ENCODE results near the gene PRKAB1. TPM values are rescaled to one million over a fixed set of nuclear protein-coding genes. Genes with fewer than 3 reads are reported as not detected.

PRKAB1 gene
- total RNA-seq, 1 experiment from 2014 or later, result 42.2 TPM

DNA sequence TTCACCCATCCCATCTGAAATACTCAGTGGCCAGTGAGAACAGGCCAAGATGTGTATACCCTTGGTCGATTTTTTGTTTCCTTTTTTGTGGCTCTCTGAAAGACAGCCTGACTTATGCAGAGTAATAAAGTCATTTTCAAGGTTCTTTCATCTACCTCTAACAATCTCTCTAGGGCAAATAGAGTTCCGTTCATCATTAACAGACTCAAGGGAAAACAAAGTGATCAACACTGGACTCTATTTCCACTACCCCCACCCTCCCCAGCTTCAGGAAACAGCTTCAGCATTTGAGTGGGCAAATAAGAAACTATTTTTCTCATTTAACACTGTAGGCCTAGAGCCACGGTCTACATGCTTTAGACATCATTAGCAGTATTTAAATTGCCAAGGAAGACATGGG lies 15.9 kb downstream of the PRKAB1 start:
- H3K18ac ChIP-seq (ENCODE audit: insufficient read length, low read depth, low read length), result no peak overlapping the region
- H4K8ac ChIP-seq (replicated peaks; ENCODE audit: insufficient read length, low read depth, low read length), result no peak overlapping the region
- no peak overlapping the region for H2BK120ac ChIP-seq (ENCODE audit: low read depth, low read length, poor library complexity, severe bottlenecking)
- no CpG with 5 or more reads among the region's 3 CpGs for WGBS (ENCODE audit: extremely low coverage, insufficient read length, low lambda C conversion rate)
- no peak overlapping the region for H4K91ac ChIP-seq (ENCODE audit: insufficient read length, low read depth, low read length)
- Mint-ChIP-seq H3K27ac (no peak overlapping the region), H3K4me3 (no peak overlapping the region), H3K9me3 (peaks cover 0 to 2% of the 10 kb centered on the region in 2 experiments; a peak in 1 of 5 replicates), H3K36me3 (ENCODE audit: insufficient read depth in 1 of 3, low read depth in 3 of 3) (peaks cover 19 to 61% (median 48%) of the 10 kb centered on the region in 3 experiments; a peak in 6 of 7 replicates), H3K27me3 (ENCODE audit: low read depth) (no peaks in the 10 kb centered on the region), H3K4me1 (peaks cover 17 to 24% of the 10 kb centered on the region in 2 experiments)
- no peak overlapping the region for H3K4me2 ChIP-seq (ENCODE audit: insufficient read depth, insufficient read length, low read length)
- no peak overlapping the region for H3K56ac ChIP-seq (ENCODE audit: insufficient read length, low read depth, low read length)
- no peaks in the 10 kb centered on the region for H3K4me1 ChIP-seq (ENCODE audit: insufficient read depth, low read length)
- H3K27ac ChIP-seq (ENCODE audit: insufficient read length, low read depth, low read length), result no peak overlapping the region
- no peak overlapping the region for H2BK15ac ChIP-seq (ENCODE audit: low read depth, low read length)
- H3K23ac ChIP-seq (ENCODE audit: insufficient read length, low read depth, low read length), result no peak overlapping the region
- H4K5ac ChIP-seq (ENCODE audit: insufficient read length, low read depth, low read length), result no peak overlapping the region
- no peak overlapping the region for H3K14ac ChIP-seq (ENCODE audit: insufficient read depth, low read length)
- H2BK20ac ChIP-seq (ENCODE audit: low read depth, low read length, poor library complexity, severe bottlenecking), result no peak overlapping the region
- no peaks in the 10 kb centered on the region for H3K79me2 ChIP-seq (ENCODE audit: insufficient read depth, low read length)
- H3K23me2 ChIP-seq (ENCODE audit: insufficient read length, low read depth, low read length, poor library complexity, severe bottlenecking), result no peaks in the 10 kb centered on the region
- no peak overlapping the region for H2BK12ac ChIP-seq (ENCODE audit: insufficient read length, low read depth, low read length)
- H2BK5ac ChIP-seq (ENCODE audit: insufficient read length, low read length), result no peak overlapping the region
- no peak overlapping the region for H3K4ac ChIP-seq (ENCODE audit: low read depth, low read length)
- no peaks in the 10 kb centered on the region for H3K9me3 ChIP-seq (ENCODE audit: control insufficient read depth, low read depth, low read length)
- H2AK5ac ChIP-seq (ENCODE audit: insufficient read length, low read length), result no peak overlapping the region
- DNase-seq, result no peak
- H3K27me3 ChIP-seq (ENCODE audit: insufficient read depth, low read length), result no peaks in the 10 kb centered on the region
- H3T11ph ChIP-seq (ENCODE audit: low read length), result no peak overlapping the region
- TF ChIP-seq, protein P1, sequence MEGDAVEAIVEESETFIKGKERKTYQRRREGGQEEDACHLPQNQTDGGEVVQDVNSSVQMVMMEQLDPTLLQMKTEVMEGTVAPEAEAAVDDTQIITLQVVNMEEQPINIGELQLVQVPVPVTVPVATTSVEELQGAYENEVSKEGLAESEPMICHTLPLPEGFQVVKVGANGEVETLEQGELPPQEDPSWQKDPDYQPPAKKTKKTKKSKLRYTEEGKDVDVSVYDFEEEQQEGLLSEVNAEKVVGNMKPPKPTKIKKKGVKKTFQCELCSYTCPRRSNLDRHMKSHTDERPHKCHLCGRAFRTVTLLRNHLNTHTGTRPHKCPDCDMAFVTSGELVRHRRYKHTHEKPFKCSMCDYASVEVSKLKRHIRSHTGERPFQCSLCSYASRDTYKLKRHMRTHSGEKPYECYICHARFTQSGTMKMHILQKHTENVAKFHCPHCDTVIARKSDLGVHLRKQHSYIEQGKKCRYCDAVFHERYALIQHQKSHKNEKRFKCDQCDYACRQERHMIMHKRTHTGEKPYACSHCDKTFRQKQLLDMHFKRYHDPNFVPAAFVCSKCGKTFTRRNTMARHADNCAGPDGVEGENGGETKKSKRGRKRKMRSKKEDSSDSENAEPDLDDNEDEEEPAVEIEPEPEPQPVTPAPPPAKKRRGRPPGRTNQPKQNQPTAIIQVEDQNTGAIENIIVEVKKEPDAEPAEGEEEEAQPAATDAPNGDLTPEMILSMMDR (conservative IDR thresholded peaks at IDR 0.05), result no peak
- H4K20me1 ChIP-seq (ENCODE audit: control insufficient read depth, insufficient read depth, insufficient read length), result no peaks in the 10 kb centered on the region
- H2AFZ ChIP-seq (ENCODE audit: low read length), result no peak overlapping the region
- no peaks in the 10 kb centered on the region for H3K79me1 ChIP-seq (ENCODE audit: insufficient read depth, low read depth, low read length, poor library complexity, severe bottlenecking)
- H3K9ac ChIP-seq (ENCODE audit: extremely low read depth, insufficient read length, low read length), result no peak overlapping the region

All from H9 (cell line).